ENCODE results near the gene CD200. TPM values are rescaled to one million over a fixed set of nuclear protein-coding genes. Genes with fewer than 3 reads are reported as not detected.

CD200 gene
- total and polyA plus RNA-seq, 2 experiments from 2014 or later, result 51.9 to 65.0 TPM

DNA sequence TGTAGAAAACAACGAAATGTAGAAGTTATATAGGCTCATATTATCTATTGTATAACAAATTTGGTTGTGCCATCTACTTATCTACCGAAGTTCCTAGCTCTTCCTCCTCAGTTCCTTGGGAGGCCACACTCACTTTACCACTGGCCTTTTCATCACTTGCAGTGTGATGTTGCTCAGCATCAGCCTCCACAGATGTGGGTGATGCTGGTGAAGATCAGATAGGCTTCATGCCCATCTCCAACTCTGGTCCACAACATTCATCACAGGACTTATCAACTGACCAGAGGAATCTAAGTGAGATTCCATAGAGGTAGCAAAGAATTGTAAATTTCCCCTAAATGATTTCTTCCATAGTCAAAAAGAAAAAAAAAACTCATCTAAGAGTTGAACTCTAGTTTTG, 8.4 kb downstream of the CD200 start:
- Mint-ChIP-seq H3K9me3 (no peaks in the 10 kb centered on the region), H3K27me3 (ENCODE audit: insufficient read depth, low read depth, poor library complexity) (peaks cover 1% of the 10 kb centered on the region), H3K36me3 (ENCODE audit: low read depth) (peaks cover 75% of the 10 kb centered on the region), H3K4me3 (no peak overlapping the region), H3K27ac (no peak overlapping the region), H3K4me1 (peaks cover 51% of the 10 kb centered on the region)
- Histone ChIP-seq H4K20me1 (replicated peaks; ENCODE audit: insufficient read depth) (no peaks in the 10 kb centered on the region), H3K4me1 (ENCODE audit: insufficient read depth) (peaks cover 44% of the 10 kb centered on the region), H3K27me3 (ENCODE audit: insufficient read depth) (no peaks in the 10 kb centered on the region), H3K36me3 (ENCODE audit: insufficient read depth) (peaks cover 18% of the 10 kb centered on the region), H3K9me2 (ENCODE audit: insufficient read depth) (0 out of 2 replicates have a peak, but pooled peaks cover 4% of the 10 kb centered on the region), H3K27ac (ENCODE audit: low read depth) (peak overlapping the region; percentile 32; the same call in 1 of the 2 replicates), H2AFZ (no peak overlapping the region), H3K79me2 (replicated peaks; ENCODE audit: insufficient read depth) (peaks cover 100% of the 10 kb centered on the region), H3K4me3 (no peak overlapping the region), H3F3A (replicated peaks; ENCODE audit: low read depth) (no peaks in the 10 kb centered on the region), H3K4me2 (no peak overlapping the region)
- TF ChIP-seq, protein P1, sequence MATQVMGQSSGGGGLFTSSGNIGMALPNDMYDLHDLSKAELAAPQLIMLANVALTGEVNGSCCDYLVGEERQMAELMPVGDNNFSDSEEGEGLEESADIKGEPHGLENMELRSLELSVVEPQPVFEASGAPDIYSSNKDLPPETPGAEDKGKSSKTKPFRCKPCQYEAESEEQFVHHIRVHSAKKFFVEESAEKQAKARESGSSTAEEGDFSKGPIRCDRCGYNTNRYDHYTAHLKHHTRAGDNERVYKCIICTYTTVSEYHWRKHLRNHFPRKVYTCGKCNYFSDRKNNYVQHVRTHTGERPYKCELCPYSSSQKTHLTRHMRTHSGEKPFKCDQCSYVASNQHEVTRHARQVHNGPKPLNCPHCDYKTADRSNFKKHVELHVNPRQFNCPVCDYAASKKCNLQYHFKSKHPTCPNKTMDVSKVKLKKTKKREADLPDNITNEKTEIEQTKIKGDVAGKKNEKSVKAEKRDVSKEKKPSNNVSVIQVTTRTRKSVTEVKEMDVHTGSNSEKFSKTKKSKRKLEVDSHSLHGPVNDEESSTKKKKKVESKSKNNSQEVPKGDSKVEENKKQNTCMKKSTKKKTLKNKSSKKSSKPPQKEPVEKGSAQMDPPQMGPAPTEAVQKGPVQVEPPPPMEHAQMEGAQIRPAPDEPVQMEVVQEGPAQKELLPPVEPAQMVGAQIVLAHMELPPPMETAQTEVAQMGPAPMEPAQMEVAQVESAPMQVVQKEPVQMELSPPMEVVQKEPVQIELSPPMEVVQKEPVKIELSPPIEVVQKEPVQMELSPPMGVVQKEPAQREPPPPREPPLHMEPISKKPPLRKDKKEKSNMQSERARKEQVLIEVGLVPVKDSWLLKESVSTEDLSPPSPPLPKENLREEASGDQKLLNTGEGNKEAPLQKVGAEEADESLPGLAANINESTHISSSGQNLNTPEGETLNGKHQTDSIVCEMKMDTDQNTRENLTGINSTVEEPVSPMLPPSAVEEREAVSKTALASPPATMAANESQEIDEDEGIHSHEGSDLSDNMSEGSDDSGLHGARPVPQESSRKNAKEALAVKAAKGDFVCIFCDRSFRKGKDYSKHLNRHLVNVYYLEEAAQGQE (IDR thresholded peaks at IDR 0.05; ENCODE audit: unreplicated experiment), result no peak
- TF ChIP-seq CTCF (conservative IDR thresholded peaks at IDR 0.05; ENCODE audit: low read depth in 2 of 2) (no peak), JUNB (IDR thresholded peaks at IDR 0.05; ENCODE audit: unreplicated experiment) (no peak), NANOG (IDR thresholded peaks at IDR 0.05; ENCODE audit: borderline replicate concordance) (no peak), POLR2AphosphoS5 (IDR thresholded peaks at IDR 0.05; ENCODE audit: low read depth) (no peak), ZNF331 (CRISPR knock-in tag; IDR thresholded peaks at IDR 0.05; ENCODE audit: low read depth) (no peak), CREB1 (CRISPR knock-in tag; IDR thresholded peaks at IDR 0.05; ENCODE audit: low read depth) (no peak), EZH2 (IDR thresholded peaks at IDR 0.05; ENCODE audit: low read depth, unreplicated experiment) (no peak), ZNF114 (CRISPR knock-in tag; IDR thresholded peaks at IDR 0.05) (no peak), EZH2phosphoT487 (IDR thresholded peaks at IDR 0.05; ENCODE audit: unreplicated experiment) (no peak), STAT1 (IDR thresholded peaks at IDR 0.05; ENCODE audit: unreplicated experiment) (no peak)
- TF ChIP-seq, protein P2, sequence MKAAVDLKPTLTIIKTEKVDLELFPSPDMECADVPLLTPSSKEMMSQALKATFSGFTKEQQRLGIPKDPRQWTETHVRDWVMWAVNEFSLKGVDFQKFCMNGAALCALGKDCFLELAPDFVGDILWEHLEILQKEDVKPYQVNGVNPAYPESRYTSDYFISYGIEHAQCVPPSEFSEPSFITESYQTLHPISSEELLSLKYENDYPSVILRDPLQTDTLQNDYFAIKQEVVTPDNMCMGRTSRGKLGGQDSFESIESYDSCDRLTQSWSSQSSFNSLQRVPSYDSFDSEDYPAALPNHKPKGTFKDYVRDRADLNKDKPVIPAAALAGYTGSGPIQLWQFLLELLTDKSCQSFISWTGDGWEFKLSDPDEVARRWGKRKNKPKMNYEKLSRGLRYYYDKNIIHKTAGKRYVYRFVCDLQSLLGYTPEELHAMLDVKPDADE (IDR thresholded peaks at IDR 0.05), result no peak
- TF ChIP-seq, protein P3, sequence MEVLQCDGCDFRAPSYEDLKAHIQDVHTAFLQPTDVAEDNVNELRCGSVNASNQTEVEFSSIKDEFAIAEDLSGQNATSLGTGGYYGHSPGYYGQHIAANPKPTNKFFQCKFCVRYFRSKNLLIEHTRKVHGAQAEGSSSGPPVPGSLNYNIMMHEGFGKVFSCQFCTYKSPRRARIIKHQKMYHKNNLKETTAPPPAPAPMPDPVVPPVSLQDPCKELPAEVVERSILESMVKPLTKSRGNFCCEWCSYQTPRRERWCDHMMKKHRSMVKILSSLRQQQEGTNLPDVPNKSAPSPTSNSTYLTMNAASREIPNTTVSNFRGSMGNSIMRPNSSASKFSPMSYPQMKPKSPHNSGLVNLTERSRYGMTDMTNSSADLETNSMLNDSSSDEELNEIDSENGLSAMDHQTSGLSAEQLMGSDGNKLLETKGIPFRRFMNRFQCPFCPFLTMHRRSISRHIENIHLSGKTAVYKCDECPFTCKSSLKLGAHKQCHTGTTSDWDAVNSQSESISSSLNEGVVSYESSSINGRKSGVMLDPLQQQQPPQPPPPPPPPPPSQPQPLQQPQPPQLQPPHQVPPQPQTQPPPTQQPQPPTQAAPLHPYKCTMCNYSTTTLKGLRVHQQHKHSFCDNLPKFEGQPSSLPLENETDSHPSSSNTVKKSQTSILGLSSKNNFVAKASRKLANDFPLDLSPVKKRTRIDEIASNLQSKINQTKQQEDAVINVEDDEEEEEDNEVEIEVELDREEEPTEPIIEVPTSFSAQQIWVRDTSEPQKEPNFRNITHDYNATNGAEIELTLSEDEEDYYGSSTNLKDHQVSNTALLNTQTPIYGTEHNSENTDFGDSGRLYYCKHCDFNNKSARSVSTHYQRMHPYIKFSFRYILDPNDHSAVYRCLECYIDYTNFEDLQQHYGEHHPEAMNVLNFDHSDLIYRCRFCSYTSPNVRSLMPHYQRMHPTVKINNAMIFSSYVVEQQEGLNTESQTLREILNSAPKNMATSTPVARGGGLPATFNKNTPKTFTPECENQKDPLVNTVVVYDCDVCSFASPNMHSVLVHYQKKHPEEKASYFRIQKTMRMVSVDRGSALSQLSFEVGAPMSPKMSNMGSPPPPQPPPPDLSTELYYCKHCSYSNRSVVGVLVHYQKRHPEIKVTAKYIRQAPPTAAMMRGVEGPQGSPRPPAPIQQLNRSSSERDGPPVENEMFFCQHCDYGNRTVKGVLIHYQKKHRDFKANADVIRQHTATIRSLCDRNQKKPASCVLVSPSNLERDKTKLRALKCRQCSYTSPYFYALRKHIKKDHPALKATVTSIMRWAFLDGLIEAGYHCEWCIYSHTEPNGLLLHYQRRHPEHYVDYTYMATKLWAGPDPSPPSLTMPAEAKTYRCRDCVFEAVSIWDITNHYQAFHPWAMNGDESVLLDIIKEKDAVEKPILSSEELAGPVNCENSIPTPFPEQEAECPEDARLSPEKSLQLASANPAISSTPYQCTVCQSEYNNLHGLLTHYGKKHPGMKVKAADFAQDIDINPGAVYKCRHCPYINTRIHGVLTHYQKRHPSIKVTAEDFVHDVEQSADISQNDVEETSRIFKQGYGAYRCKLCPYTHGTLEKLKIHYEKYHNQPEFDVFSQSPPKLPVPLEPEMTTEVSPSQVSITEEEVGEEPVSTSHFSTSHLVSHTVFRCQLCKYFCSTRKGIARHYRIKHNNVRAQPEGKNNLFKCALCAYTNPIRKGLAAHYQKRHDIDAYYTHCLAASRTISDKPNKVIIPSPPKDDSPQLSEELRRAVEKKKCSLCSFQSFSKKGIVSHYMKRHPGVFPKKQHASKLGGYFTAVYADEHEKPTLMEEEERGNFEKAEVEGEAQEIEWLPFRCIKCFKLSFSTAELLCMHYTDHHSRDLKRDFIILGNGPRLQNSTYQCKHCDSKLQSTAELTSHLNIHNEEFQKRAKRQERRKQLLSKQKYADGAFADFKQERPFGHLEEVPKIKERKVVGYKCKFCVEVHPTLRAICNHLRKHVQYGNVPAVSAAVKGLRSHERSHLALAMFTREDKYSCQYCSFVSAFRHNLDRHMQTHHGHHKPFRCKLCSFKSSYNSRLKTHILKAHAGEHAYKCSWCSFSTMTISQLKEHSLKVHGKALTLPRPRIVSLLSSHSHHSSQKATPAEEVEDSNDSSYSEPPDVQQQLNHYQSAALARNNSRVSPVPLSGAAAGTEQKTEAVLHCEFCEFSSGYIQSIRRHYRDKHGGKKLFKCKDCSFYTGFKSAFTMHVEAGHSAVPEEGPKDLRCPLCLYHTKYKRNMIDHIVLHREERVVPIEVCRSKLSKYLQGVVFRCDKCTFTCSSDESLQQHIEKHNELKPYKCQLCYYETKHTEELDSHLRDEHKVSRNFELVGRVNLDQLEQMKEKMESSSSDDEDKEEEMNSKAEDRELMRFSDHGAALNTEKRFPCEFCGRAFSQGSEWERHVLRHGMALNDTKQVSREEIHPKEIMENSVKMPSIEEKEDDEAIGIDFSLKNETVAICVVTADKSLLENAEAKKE (CRISPR knock-in tag; IDR thresholded peaks at IDR 0.05), result no peak
- ATAC-seq (no peak), DNase-seq (ENCODE audit: low spot score) (no peak)
